Activated CD4-positive, CD25-positive, alpha-beta regulatory T cell treated with anti-CD3 and anti-CD28 coated beads, Interleukin-2, amount 50 U/mL, for 24 hours (primary cell): ENCODE measurements around the gene TESMIN.

Experiments used
- ATAC-seq, 2 donors: fragments of 150-1000 bp; cut with Tn5 transposase; one replicate each; pipeline ENCODE4 v1.10.0; 2021; ENCODE audit warnings: mild to moderate bottlenecking in 1 of 2, moderate library complexity in 1 of 2

TESMIN gene

DNA sequence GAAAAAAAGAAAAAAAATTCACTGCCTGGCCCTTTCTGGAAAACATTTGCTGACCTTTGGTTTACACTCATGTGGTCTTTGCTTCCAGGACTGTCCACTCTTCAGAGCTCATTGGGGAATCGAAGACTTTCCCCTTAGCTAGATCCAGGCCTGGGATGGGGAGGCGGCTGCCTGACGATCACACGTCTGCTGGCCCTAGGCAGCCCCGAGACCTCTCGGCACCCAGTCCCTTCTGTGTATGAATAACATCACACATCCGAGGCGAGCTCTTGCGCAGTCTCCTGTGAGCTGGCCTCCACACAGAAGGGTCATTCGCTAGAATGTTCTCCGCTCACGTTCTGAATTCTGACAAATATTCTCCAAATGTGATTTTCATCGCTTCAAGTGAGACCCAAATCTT lies 92.7 kb downstream of the TESMIN start:
- no peak for ATAC-seq

DNA sequence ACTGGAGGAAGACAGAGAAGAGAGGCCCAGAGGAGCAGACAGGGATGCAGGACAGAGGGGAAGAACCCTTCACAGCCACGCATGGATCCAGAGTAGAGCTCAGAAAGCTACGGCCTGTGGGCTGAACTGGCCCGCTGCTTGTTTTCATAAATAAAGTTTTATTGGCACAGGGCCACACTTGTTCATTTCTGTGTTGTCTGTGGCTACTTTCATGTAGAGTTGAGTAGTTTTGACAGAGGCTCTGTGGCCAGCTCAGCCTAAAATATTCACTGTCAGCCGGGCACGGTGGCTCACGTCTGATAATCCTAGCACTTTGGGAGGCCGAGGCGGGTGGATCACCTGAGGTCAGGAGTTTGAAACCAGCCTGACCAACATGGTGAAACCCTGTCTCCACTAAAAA lies 93.2 kb downstream of the TESMIN start:
- ATAC-seq: no peak
